H1 (cell line): ENCODE measurements around the gene CASKIN2. TPM values are rescaled to one million over a fixed set of nuclear protein-coding genes. Genes with fewer than 3 reads are reported as not detected.

Experiments used
- CHD2 ChIP-seq: IDR thresholded peaks from 2 replicates; pipeline ENCODE4 v1.6.1; 2012; ENCODE audit warnings: low read length, improper control_type of control experiment
- CHD7 ChIP-seq: fragments of 300-600 bp; sonication (generic); IDR thresholded peaks from 2 replicates; pipeline ENCODE4 v1.7.1; 2012; ENCODE audit warnings: low read length, moderate library complexity, mild to moderate bottlenecking, inconsistent platforms; ENCODE audit not compliant: insufficient replicate concordance
- CREB1 ChIP-seq: IDR thresholded peaks from 2 replicates; pipeline ENCODE4 v1.6.1; 2012; ENCODE audit warnings: inconsistent platforms
- HDAC6 ChIP-seq: IDR thresholded peaks from one replicate; pipeline ENCODE4 v1.7.1; 2012; ENCODE audit warnings: low read depth, mild to moderate bottlenecking, inconsistent platforms, low read length, moderate library complexity
- MAX ChIP-seq: IDR thresholded peaks from 2 replicates; pipeline ENCODE4 v1.6.1; 2012; ENCODE audit warnings: inconsistent platforms
- PHF8 ChIP-seq: fragments of 200-600 bp; sonication (generic); conservative IDR thresholded peaks from 2 replicates; pipeline ENCODE4 v1.7.1; 2012; ENCODE audit warnings: low read depth, mild to moderate bottlenecking, inconsistent platforms, low read length, moderate library complexity
- POLR2AphosphoS5 ChIP-seq: IDR thresholded peaks from 2 replicates; pipeline ENCODE4 v1.6.1; 2011; ENCODE audit warnings: low read depth, low read length
- POU5F1 ChIP-seq: IDR thresholded peaks from 2 replicates; pipeline ENCODE4 v1.6.1; 2011; ENCODE audit warnings: low read depth, mild to moderate bottlenecking, low read length, moderate library complexity
- SIRT6 ChIP-seq: IDR thresholded peaks from one replicate; pipeline ENCODE4 v1.7.1; 2012; ENCODE audit warnings: low read length, inconsistent platforms
- SP1 ChIP-seq: IDR thresholded peaks from 2 replicates; pipeline ENCODE4 v1.6.1; 2011; ENCODE audit warnings: low read depth, low read length
- TBP ChIP-seq: IDR thresholded peaks from 2 replicates; pipeline ENCODE4 v1.6.1; 2011; ENCODE audit warnings: low read depth, low read length, improper control_type of control experiment
- TEAD4 ChIP-seq: IDR thresholded peaks from 2 replicates; pipeline ENCODE4 v1.6.1; 2012; ENCODE audit warnings: low read depth, low read length, inconsistent platforms, mixed read lengths
- polyA plus RNA-seq, 7 experiments: library from polyadenylated mRNA; depleted of rRNA in 3 of 7; stranded (reverse) in 5 of 7; unstranded in 2 of 7; fragments of >200 nt in 5 of 7; fragments of 200-250 nt in 2 of 7; gene quantifications; 1 replicate in 5 of 7; 2 replicates in 1 of 7; 4 replicates in 1 of 7; pipeline versions ENCODE4 v1.2.1 to v1.2.3, GENCODE V29; 2011 to 2013; ENCODE audit warnings: missing spikeins in 2 of 7, mixed read lengths in 2 of 7
- total RNA-seq: library from RNA; stranded (reverse); fragmentation: NEBNext Ultra II Directional; extraction: Animal tissue kit (Norgen Biotek cat#: 25700); gene quantifications from 2 replicates; pipeline ENCODE4 v1.2.1, GENCODE V29; 2021

Gene CASKIN2
- total and polyA plus RNA-seq, 2 of the 8 experiments (the other 6 are each of a cell fraction or from before 2014, with no cell fraction given) = 6.7 to 32.3 TPM

- TF ChIP-seq CHD7 = no peak
- TF ChIP-seq CREB1 = no peak
- no peak for TF ChIP-seq POLR2AphosphoS5
- no peak for TF ChIP-seq SIRT6
- no peak for TF ChIP-seq HDAC6
- TF ChIP-seq PHF8 = no peak
- no peak for TF ChIP-seq MAX
- TF ChIP-seq CHD2 = no peak
- no peak for TF ChIP-seq SP1
- TF ChIP-seq POU5F1 = no peak
- TF ChIP-seq TBP = no peak
- TF ChIP-seq TEAD4 = no peak
These were observed 15.9 kb downstream of the CASKIN2 start (continued) for GRCh38 chr17:75499313-75500022.
